CD4-positive, alpha-beta T cell treated with Interleukin-4 for 1 hour (primary cell): Measurements from ENCODE around the gene PCCB.
"Not testable (repeated sequence)": the region's sequence is repeated elsewhere in the genome, so short reads cannot be mapped to it uniquely, and the experiment has no call there.

Experiments
- DNase-seq, 2 donors: peaks; one replicate each; pipeline ENCODE4 v3.0.0-alpha.2; 2020 to 2022

The PCCB gene

GRCh38 chr3:136263251-136263650 lies 13.1 kb downstream of the PCCB start:
- no peak for DNase-seq

DNA sequence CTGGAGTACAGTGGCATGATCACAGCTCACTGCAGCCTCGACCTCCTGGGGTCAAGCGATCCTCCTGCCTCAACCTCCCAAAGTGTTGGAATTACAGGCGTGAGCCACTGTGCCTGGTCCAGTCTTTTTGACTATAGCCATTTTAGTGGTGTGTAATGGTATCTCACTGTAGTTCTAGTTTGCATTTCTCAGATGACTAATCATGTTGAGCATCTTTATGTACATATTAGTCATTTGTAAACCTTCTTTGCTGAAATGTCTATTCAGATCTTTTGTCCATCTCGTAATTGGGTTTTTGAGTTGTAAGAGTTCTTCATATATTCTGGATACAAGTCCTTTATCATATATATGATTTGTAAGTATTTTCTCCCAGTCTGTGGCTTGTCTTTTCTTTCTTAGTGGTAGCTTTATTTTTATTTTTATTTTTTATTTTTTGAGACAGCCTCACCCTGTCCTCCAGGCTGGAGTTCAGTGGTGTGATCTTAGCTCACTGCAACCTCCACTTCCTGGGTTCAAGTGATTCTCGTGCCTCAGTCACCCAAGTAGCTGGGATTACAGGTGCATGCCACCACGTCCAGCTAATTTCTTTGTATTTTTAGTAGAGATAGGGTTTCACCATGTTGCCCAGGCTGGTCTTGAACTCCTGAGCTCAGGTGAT lies 16.5 kb downstream of the PCCB start:
- not testable (repeated sequence) for DNase-seq

DNA sequence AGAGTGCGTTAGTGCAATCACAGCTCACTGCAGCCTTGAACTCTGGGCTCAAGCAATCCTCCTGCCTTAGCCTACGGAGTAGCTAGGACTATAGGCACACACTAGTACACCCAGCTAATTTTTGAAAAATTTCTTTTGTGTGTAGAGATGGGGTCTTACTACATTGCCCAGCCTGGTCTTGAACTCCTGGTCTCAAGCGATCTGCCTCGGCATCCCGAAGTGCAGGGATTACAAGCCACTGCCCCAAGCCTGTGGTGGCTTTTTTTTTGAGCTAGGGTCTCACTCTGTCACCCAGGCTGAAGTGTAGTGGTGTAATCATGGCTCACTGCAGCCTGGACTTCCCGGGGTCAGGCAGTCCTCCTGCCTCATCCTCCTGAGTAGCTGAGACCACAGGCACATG lies 17.1 kb downstream of the PCCB start:
- no peak for DNase-seq

DNA sequence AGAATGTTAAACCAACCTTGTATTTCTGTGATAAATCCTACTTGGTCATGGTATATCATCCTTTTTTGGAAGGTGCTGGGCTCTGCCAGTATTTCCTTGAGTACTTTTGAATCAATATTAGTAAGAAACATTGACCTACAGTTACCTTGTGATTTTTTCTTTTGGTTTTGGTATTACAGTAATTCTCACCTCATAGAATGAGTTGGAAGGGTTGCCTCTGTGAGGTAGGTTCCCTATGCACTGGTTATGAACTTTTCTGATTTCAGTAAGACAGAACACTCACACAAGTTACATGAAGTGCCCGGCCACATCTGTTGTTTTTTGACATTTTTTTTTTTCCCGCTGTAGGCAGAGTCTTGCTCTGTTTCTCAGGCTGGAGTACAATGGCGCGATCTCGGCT lies 20.0 kb downstream of the PCCB start:
- no peak for DNase-seq

- not testable (repeated sequence) for DNase-seq
Observed at GRCh38 chr3:136271626-136272025, 21.5 kb downstream of the PCCB start.

DNA sequence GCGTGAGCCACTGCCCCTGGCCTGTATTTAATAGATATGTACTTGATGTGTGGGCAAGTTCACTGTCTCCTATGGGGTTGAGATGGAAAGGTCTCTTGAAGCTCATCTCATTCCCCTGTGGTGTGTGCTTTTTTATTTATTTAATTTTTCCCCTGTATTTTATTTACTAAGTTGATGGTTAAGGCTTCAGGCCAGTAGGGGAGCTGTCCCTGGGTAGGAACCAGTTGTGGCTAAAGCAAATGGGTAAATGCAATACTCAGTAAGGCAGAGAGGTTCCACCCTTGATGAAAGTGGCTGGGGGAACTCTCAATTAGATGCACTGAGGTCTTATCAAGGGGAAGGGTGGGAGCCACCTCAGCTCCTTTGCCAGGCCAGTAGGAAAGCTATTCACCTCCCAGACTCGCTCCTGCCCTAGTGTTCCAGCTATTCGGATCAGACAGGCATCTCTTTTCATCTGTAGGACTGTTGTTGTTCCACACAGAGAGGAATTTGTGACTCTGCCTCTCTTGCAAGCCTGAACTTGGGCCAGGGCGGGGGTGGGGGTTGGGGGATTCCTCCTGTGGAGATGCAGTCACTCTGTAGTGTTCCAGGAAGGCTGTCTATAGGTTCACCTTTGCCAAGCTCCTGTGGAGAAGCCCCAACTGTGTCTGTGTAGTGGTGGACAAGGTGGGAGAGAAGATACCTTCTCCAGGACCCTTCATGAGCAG lies 26.1 kb downstream of the PCCB start:
- no peak for DNase-seq

DNA sequence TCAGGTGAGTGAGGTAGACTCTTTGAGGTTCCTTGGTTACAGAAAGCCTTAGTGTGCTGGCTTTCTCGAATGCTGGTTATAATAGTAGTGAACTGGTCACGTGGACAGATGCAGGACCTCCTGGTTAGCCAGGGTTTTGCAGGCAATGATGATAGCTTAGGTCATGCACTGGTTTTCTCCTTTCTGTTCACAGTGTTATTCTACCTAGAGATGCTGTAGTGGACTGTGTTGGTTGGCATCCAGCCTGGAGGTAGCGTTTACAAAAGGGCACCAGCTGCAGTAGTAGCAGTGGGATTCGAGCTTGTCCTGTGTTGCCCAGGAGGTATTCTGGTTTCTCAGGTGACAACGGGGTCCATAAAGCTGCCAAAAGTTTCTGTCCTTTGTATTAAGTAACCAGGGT lies 27.0 kb downstream of the PCCB start:
- no peak for DNase-seq

DNA sequence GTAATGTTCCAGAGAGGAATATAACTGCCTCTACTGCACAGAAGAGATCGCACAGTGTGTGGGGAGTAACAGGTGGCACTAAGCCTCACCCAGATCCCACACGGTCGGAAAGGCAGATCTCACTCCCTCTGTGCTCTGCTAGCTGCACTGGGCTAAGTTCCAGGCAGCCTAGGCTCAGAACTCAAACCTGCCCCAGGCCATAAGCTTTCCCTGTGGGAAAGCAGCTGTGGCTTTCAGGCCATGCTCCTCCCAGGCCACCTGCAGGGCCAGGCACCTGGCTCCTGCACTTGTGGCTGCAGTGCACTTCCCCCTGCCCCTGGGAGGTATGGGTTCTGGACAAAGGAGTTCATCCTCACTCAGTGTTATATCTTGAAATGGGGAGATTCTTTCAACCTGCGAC lies 27.5 kb downstream of the PCCB start:
- no peak for DNase-seq

DNA sequence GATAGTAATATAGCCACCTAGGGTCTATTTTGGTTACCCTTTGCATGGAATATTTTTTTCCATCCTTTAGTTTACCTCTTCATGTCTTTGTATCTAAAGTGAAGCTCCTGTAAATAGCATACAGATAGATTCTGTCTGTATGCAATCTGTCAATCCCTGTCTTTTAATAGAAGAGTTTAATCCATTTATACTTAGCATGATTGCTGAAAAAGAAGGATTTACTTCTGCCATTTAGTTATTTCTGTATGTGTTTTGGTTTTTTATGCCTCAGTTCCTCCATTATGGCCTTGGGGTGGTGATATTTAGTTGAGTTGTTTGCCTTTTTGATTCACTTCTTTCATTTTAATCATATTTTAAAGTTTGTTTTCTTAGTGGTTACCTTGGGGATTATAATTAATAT lies 29.0 kb downstream of the PCCB start:
- DNase-seq, result no peak

GRCh38 chr3:136280961-136281360 lies 30.8 kb downstream of the PCCB start:
- DNase-seq, result no peak

DNA sequence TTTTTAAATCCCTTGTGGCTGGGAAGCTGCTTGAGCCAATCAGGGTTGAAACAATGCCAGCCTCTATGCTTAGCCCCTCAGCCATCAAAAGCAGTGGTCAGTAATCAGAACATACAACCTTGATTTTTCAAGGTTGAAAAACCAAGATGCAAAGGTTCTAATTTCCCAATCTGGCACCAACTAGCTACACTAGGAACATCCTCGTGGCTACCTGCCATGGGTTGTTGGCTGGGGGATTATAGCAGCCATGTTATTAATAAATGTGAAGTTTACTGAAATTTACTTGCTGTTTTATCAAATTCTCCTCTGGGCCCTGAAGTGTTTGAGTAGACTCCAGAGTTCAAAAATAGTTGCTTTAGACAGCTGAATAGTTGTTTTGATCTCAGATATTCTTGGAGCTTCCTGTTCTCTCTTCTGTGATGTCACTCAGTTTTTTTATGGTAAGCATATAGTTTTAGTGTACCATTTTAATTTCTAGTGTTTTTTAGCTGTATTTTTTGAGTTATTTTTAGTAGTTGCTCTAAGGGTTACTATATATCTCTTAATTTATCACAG lies 31.9 kb downstream of the PCCB start:
- DNase-seq, result no peak

DNA sequence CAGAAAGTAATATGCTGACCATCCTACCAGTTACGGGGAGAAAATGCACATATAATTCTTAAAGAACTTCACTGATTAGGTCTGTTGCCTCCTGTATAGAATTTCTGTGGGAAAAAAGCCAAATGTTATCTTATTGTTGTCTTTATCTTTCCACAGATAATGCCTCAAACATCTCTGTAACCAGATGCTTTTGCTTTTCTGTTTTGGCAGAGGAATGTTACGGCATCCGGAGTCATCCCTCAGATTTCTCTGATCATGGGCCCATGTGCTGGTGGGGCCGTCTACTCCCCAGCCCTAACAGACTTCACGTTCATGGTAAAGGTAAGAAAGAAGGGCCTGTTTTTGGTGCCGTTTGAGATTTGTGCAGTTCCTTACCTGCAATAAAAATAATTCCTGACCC lies 33.5 kb downstream of the PCCB start:
- no peak for DNase-seq

GRCh38 chr3:136291302-136291701 lies 41.2 kb downstream of the PCCB start:
- no peak for DNase-seq

DNA sequence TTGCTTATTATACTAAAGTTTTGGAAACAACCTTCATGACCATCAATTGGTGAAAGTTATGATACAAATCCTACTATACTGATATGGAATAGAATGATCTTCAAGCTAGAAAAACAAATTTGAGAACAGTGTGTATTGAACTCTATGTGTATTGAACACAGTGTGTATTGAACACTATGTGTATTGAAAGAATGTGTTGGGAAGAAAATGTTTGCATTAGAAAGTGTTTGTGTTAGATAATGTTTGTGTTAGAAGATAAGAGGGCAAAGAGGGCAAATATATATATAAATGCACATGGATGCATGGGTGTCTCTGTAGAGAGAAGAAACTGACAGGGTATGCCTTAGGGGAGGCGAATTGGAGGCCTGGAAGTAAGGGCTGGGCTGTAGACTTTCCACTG lies 42.4 kb downstream of the PCCB start:
- DNase-seq, result no peak

GRCh38 chr3:136293279-136293678 lies 43.1 kb downstream of the PCCB start:
- no peak for DNase-seq

DNA sequence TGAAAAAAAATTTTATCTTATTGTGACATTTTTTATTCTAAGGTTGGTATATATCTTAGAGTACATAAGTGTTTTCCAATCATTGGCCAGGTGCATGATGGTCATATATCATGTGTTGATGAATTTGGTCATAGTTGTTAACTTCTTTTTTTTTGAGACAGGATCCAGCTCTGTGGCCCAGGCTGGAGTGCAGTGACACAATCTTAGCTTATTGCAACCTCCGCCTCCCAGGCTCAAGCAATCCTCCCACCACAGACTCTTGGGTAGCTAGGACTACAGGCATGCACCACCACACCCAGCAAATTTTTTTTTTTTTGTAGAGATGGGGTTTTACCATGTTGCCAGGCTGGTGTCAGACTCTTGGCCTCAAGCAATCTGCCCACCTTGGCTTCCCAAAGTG lies 44.0 kb downstream of the PCCB start:
- no peak for DNase-seq

DNA sequence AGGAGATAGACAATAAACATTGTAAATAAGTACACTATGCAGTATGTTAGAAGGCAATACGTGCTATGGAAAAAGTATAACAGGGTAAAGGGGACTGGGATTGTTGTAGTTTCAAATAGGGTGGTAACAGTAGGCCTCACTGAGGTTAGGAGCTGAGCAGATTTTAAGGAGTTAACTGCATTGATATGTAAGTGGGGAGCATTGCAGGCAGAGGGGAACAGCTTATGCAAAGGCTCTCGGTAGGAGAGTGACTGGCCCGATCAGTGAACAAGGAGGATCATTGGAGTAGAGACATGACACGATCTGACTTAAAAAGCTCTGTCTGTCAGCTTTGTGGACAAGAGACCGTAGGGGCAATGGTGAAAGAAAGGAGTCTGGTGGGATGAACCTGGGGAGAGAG lies 46.8 kb downstream of the PCCB start:
- no peak for DNase-seq

GRCh38 chr3:136297826-136298225 lies 47.7 kb downstream of the PCCB start:
- DNase-seq, result no peak

DNA sequence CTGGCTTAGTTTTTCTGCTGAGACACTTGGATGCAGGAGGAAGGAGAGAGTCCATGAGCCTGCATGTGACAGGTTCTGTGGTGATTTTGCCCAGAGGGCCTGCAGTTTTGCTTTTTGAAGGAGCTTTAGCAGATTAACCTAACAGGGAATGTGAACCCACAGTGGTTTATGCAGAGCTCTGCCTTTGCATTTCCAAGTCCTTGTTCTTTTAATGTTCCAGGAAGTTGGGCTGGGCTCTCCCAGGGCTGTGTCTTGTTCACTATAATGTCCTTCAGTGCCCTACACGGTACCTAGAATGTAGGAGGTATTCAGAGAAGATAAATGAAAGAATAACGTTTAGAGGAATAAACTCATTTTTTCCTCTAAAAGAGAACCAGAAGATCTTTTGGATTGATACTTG lies 50.3 kb downstream of the PCCB start:
- DNase-seq, result no peak

DNA sequence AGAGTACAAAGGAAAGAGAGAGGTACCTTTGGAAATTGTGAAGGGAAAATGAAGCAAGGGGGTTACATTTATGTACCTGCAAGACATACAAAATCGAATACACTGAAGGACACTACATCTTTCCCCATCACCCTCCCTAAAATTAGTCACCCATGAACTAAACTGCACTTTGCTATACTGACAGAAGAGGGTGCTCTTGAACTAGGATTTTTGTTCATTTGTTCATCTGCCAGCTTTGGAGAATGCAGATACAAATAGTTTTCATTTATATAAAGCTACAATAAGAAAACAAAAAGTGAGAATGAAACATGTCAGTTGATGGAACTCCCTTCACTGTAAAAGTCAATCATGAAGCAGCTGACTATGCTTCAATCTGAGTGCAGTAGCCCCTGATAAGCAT lies 55.7 kb downstream of the PCCB start:
- DNase-seq, result no peak

DNA sequence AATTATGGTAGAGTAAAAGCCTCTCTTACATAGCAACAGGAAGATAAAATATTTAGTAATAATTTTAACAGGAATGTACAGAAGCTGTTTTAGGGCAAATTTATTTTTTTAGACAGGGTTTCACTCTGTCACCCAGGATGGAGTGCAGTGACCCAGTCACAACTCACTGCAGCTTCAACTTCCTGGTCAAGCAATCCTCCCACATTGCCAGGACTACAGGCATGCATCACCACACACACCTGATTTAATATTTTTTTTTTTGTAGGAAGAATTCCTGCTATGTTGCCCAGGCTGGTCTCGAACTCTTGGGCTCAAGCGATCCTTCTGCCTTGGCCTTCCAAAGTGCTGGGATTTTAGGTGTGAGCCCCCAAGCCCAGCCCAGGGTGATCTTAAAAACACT lies 61.1 kb downstream of the PCCB start:
- no peak for DNase-seq

GRCh38 chr3:136311968-136312367 lies 61.8 kb downstream of the PCCB start:
- no peak for DNase-seq

GRCh38 chr3:136326316-136326715 lies 76.2 kb downstream of the PCCB start:
- DNase-seq, result no peak

DNA sequence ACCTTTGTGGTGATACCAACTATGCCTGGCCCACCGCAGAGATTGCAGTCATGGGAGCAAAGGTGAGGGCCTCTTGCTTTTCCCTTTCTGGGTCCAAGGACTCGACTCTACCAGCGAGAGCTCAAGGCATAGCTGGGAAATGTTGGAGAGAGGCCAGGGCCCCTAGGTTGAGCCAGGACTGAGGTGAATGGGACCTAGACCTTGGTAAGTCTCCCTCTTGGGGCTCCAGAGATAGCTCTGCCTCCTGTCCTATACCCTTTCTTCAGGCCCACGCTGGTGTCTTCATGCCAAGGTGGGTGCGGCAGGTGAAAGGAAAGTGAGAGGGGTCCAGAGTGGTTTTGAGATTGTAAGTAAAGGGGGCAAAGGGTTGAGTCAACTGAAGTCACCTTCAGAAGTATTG lies 77.5 kb downstream of the PCCB start:
- no peak for DNase-seq

GRCh38 chr3:136329593-136329992 lies 79.5 kb downstream of the PCCB start:
- DNase-seq, result no peak
